ENCODE results near the gene IL10. TPM values are rescaled to one million over a fixed set of nuclear protein-coding genes. Genes with fewer than 3 reads are reported as not detected.
"Not testable (repeated sequence)": the region's sequence is repeated elsewhere in the genome, so short reads cannot be mapped to it uniquely, and the experiment has no call there.

IL10 gene
- total RNA-seq, 4 donors from 2014 or later, result 10.9 to 34.4 (median 28.7) TPM

GRCh38 chr1:206786212-206786886 is 14.1 kb upstream of the IL10 start:
- ATAC-seq (ENCODE audit: low FRiP score), result no peak
- no peak for DNase-seq (ENCODE audit: low spot score)
- no peak for TF ChIP-seq CTCF (IDR thresholded peaks at IDR 0.05)

- no peak for DNase-seq (ENCODE audit: low spot score)
- ATAC-seq (ENCODE audit: low FRiP score), result no peak
- no peak for TF ChIP-seq CTCF (IDR thresholded peaks at IDR 0.05)
Measured at GRCh38 chr1:206785182-206785765, 13.0 kb upstream of the IL10 start.

- ATAC-seq (ENCODE audit: low FRiP score) (no peak), DNase-seq (ENCODE audit: low spot score) (no peak)
- TF ChIP-seq CTCF (IDR thresholded peaks at IDR 0.05), result no peak
Measured at GRCh38 chr1:206784471-206784903, 12.2 kb upstream of the IL10 start.

- ATAC-seq (ENCODE audit: low FRiP score), result no peak
- no peak for TF ChIP-seq CTCF (IDR thresholded peaks at IDR 0.05)
- no peak for DNase-seq (ENCODE audit: low spot score)
Measured at GRCh38 chr1:206783506-206783905, 11.2 kb upstream of the IL10 start.

- DNase-seq (ENCODE audit: low spot score) (no peak), ATAC-seq (ENCODE audit: low FRiP score) (no peak)
- TF ChIP-seq CTCF (IDR thresholded peaks at IDR 0.05), result no peak
Measured at GRCh38 chr1:206782448-206782847, 10.2 kb upstream of the IL10 start.

- DNase-seq (ENCODE audit: low spot score), result no peak
- no peak for TF ChIP-seq CTCF (IDR thresholded peaks at IDR 0.05)
- ATAC-seq (ENCODE audit: low FRiP score), result no peak
Measured at GRCh38 chr1:206779638-206780037, 7.3 kb upstream of the IL10 start.

GRCh38 chr1:206778911-206779310 is 6.6 kb upstream of the IL10 start:
- ATAC-seq (ENCODE audit: low FRiP score), result not testable (repeated sequence)

More at GRCh38 chr1:206778911-206779310, 6.6 kb upstream of the IL10 start:
- not testable (repeated sequence) for DNase-seq (ENCODE audit: low spot score)
